RWPE2 (cell line): ENCODE data around the gene TRPT1.
A peak's percentile ranks its signal among the peaks of the same experiment; 100 is the strongest.

Experiments used
- ATAC-seq: fragments of 200-7000 bp; cut with Tn5 transposase; 3 replicates; pipeline ENCODE4 v1.9.1; 2021; ENCODE audit warnings: low read depth
- DNase-seq: peaks from one replicate; pipeline ENCODE4 v3.0.0-alpha.2; 2020; ENCODE audit warnings: low spot score
- H3K27ac ChIP-seq: fragments of 450-650 bp; 2 replicates; pipeline ENCODE4 v1.5.1; 2017; ENCODE audit warnings: mild to moderate bottlenecking; ENCODE audit not compliant: poor library complexity, severe bottlenecking
- H3K27me3 ChIP-seq: fragments of 250-450 bp; sonication (Bioruptor Pico); 2 replicates; pipeline ENCODE4 v1.5.1; 2021; ENCODE audit warnings: mild to moderate bottlenecking, moderate library complexity; ENCODE audit not compliant: insufficient read depth, poor library complexity, severe bottlenecking
- H3K36me3 ChIP-seq: fragments of 250-450 bp; sonication (Bioruptor Pico); 2 replicates; pipeline ENCODE4 v1.5.1; 2020; ENCODE audit warnings: low read depth, mild to moderate bottlenecking, moderate library complexity
- H3K4me1 ChIP-seq: fragments of 250-450 bp; sonication (Bioruptor Pico); 2 replicates; pipeline ENCODE4 v1.5.1; 2021; ENCODE audit warnings: mild to moderate bottlenecking, moderate library complexity; ENCODE audit not compliant: insufficient read depth, poor library complexity, severe bottlenecking
- H3K4me3 ChIP-seq: fragments of 250-450 bp; sonication (Bioruptor Pico); 2 replicates; pipeline ENCODE4 v1.5.1; 2021; ENCODE audit warnings: mild to moderate bottlenecking, moderate library complexity; ENCODE audit not compliant: severe bottlenecking
- H3K9me3 ChIP-seq: fragments of 250-450 bp; sonication (Bioruptor Pico); 2 replicates; pipeline ENCODE4 v1.5.1; 2021; ENCODE audit warnings: mild to moderate bottlenecking, moderate library complexity; ENCODE audit not compliant: severe bottlenecking
- CTCF ChIP-seq: fragments of 450-650 bp; IDR thresholded peaks from one replicate; pipeline ENCODE4 v1.5.1; 2017; ENCODE audit warnings: mild to moderate bottlenecking, moderate library complexity; ENCODE audit not compliant: poor library complexity, severe bottlenecking

TRPT1 gene

GRCh38 chr11:64264371-64264852 is 38.4 kb upstream of the TRPT1 start:
- no peak for TF ChIP-seq CTCF
- peaks cover 54% of the 10 kb centered on the region for H3K36me3 ChIP-seq
- no peak for DNase-seq
- no peaks in the 10 kb centered on the region for H3K27me3 ChIP-seq
- no peaks in the 10 kb centered on the region for H3K9me3 ChIP-seq
- no peak for ATAC-seq
- H3K27ac ChIP-seq: no peak overlapping the region
- peaks cover 24% of the 10 kb centered on the region for H3K4me1 ChIP-seq
- H3K4me3 ChIP-seq: no peak overlapping the region

DNA sequence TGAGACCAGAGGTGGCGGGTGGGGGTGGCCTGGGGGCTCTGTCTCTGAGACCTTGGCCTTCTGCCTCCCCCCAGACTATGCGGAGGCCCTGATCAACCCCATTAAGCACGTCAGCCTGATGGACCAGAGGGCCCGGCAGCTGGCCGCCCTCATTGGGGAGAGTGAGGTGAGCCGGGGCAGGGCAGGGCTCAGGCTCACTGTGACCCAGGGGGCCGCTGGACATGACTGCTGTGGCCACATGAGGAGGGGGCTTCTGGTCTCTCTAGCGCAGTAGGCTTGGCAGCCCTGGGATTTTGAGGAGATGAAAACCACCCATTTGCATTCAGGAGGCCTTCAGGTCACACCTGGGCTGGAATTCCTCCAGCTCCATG is 37.9 kb upstream of the TRPT1 start:
- no peak overlapping the region for H3K27ac ChIP-seq
- no peak overlapping the region for H3K4me3 ChIP-seq
- H3K36me3 ChIP-seq: peaks cover 59% of the 10 kb centered on the region
- H3K27me3 ChIP-seq: no peaks in the 10 kb centered on the region
- no peaks in the 10 kb centered on the region for H3K9me3 ChIP-seq
- no peak for TF ChIP-seq CTCF
- DNase-seq (no peak), ATAC-seq (no peak)
- H3K4me1 ChIP-seq: peaks cover 22% of the 10 kb centered on the region

DNA sequence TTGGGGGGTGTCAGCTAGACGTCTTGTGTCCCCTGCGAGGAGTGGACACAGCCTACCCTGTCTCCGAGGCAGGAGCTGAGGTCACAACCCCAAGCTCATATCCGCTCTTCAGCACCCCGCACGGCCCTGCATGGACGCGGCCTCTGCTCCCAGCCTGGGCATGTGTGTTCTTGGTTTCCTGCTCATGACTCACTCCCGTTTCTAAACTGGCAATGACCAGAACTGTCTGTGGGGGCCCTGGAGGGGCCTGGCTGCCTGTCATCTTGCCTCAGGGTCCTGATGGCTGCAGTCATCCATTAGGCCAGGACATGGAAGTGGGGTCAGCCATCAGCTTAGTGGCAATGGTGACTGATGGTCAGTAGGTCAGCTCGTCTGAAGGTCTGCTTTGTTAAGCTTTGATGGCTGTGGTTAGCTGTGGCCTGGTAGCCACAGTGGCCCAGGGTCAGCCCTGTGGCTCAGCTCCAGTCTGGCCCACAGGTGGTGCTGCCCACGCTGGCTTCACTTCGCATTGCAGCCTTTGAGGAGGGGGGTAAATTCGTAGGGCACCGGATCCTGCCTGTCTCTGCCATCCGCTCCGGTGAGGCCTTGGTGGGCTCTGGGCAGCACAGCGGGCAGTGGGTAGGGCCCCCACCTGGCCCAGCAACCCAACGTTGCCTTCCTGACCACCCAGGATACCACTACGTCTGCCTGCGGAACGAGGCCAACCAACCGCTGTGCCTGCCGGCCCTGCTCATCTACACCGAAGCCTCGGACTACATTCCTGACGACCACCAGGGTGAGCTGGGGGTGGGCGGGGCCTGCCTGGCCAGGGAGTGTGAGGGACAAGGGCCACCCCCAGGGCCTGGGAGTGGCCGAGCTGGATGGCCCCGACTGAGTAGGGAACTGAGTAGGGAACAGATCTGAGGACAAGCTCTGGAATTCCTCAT is 37.3 kb upstream of the TRPT1 start:
- no peak for TF ChIP-seq CTCF
- peaks cover 15% of the 10 kb centered on the region for H3K4me1 ChIP-seq
- no peak overlapping the region for H3K4me3 ChIP-seq
- H3K27ac ChIP-seq: peak overlapping the region; percentile 28
- no peaks in the 10 kb centered on the region for H3K27me3 ChIP-seq
- H3K9me3 ChIP-seq: no peaks in the 10 kb centered on the region
- DNase-seq: no peak
- ATAC-seq: peak; percentile 51
- peaks cover 65% of the 10 kb centered on the region for H3K36me3 ChIP-seq

GRCh38 chr11:64262271-64263002 is 36.5 kb upstream of the TRPT1 start:
- H3K4me3 ChIP-seq: no peak overlapping the region
- ATAC-seq (no peak), DNase-seq (no peak)
- no peaks in the 10 kb centered on the region for H3K9me3 ChIP-seq
- no peaks in the 10 kb centered on the region for H3K27me3 ChIP-seq
- TF ChIP-seq CTCF: no peak
- peaks cover 74% of the 10 kb centered on the region for H3K36me3 ChIP-seq
- H3K4me1 ChIP-seq: peaks cover 8% of the 10 kb centered on the region
- H3K27ac ChIP-seq: peak overlapping the region; percentile 28
